GM21737 (cell line): Measurements from ENCODE around the gene FRAS1.
"Not testable (repeated sequence)": the region's sequence is repeated elsewhere in the genome, so short reads cannot be mapped to it uniquely, and the experiment has no call there.

ENCODE experiments used
- ATAC-seq: cut with Tn5 transposase; IDR thresholded peaks from one replicate; pipeline ENCODE4 v1.9.1; 2021; ENCODE audit warnings: mild to moderate bottlenecking, moderate library complexity; ENCODE audit not compliant: unreplicated experiment

FRAS1 gene

DNA sequence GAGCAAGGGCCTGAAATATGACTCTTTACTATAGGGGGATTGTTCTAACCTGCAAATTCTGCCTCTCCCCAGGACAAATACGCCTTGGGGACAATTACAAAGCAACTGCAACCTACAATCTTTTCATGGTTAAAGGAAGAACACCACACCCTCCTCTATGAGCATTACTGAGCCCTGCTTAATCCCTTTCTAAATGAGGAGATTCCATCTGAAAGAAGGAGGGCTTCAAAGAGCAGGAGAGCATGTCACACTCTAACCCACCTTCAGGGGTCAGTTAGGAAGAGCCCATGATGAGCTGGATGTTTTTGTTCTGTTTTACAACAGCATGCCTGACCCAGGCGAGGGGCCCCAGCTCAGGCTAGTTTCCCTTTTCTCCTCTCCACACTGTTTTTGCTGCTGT lies 360.5 kb downstream of the FRAS1 start:
- ATAC-seq, result no peak

DNA sequence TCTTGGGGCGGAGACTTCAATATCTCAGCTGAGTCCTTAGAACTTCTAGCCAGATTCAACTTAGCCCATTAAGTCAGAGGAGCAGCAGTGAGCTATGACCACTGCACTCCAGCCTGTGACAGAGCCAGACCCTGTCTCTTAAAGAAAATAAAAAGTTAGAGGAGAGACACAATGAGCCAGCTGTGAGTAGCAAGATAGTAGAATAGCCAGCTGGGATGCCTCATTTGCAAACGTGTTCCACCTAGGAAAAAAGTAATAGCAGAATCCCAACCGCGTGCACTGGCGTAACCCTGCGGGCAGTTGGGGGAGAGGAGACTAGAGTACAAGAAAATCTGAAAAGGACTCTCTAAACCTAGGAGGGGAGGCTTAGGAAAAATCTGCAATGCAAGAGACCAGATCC lies 361.3 kb downstream of the FRAS1 start:
- no peak for ATAC-seq

DNA sequence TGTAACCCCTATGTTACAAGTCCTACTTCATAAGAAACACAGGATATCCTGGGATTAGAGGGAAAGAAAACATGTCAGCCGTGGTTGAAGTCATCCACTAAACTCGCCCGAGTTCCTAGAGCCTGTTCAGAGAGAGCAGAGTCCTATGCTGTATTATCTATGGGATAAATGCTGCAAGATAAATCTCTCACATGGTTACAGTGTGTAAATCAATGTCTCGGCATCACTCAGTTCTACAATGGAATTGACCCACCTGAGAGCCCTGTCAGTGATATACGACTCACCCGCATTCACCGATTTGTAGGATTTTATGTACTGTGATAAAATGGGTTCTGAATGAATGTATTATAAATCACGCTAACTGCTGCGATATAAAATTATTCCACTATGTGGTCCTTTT lies 366.7 kb downstream of the FRAS1 start:
- no peak for ATAC-seq

DNA sequence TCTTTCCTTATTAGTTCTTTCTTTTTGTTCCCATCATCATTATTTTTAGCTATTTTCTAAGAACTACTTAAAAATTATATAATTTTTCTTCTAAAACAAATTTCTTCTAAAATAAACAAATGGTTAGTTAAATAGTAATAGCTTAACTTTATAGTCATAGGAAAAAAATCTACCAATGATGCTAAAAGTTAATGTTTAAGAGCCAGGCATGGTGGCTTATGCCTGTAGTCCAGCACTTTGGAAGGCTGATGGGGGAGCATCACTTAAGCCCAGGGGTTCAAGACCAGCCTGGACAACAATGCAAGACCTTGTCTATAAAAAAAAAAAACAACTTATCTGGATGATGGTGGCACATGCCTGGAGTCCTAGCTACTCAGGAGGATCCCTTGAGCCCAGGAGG lies 367.3 kb downstream of the FRAS1 start:
- ATAC-seq, result no peak

DNA sequence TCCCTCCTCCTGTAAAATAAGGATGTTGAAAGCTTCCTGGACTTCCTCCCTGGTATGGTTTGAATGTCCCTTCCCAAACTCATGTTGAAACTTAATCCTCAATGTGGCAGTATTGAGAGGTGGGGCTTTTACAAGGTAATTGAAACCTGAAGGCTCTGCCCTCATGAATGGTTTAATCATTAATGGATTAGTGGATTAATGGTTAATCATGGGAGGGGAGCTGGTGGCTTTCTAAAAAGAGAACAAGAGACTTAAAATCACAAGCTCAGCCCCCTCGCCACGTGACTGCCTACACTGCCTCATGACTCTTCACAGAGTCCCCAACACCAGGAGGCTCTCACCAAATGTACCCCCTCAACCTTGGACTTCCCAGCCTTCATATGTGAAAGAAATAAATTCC lies 369.8 kb downstream of the FRAS1 start:
- ATAC-seq, result no peak

DNA sequence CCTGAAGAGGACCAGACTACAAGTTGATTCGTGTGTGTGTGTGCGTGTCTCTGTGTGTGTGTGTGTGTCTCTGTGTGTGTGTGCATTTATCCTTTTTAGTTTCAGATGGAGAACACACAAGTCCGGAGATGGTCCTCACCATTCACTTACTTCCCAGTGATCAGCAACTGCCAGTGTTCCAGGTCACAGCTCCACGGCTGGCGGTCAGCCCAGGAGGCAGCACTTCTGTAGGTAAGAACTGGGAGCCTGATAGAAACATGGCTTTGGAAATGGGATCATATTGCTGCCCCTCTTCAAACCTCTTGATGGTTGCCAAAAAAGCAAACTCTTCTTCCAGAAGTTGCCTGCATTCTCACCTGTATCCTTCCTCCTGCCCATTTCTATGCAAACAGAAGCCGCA lies 371.9 kb downstream of the FRAS1 start:
- ATAC-seq, result no peak

DNA sequence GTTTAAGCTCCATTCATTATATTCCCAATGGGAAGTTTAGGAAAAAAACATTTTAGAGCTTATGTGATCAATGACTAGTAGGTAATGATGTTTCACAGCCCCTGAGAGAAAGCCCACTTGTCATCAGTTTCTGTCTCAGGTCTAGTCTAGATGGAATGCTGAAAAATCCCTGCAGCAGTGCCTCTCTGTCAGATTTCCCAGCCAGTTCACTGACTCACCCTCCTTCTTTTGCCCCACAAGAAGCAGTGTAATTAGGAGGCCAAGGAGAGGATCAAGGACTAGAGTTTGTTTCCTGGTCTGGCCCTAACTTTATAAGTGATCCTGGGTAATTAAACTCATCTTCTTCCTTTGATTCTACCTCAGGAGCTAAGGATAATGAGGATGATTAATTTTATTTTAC lies 375.8 kb downstream of the FRAS1 start:
- no peak for ATAC-seq

DNA sequence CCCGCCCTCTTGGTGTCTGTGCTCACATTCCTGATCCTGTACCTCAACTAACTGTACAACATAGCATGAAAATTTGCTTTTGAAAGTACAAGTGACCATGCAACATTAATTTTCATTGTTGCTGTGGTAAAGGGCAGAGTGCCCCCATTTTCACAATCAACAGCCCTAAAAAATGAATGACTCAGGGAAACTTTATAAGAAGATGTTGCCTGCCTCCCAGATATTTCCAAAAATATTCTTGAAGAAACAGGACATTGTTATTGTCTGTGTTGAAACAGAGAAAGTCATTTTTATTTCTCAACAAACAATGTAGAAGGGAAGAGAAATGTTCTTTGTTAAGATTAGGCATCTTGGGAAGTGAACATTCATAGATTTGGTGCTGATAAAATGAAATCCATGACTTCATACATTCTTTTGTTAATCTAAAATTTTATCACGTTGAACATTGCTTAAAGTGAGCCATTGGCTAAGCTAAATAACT lies 380.5 kb downstream of the FRAS1 start:
- ATAC-seq, result no peak

DNA sequence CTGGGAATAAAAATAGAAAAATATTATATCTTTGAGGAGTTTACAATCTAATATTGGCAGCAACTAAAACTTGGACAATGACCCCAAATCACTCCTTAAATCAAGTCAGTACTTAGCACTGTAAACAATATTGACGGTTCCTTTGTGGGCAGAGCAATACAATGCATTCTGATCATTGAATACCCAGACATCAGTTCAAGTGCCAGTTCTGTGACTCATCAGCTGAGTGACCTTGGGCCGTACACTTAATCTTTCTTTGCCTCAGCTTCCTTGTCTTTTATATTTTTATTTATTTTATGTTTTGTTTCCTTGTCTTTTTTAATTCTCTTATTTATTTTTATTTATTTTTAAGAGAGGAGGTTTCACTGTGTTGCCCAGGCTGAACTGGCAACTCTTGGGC lies 382.2 kb downstream of the FRAS1 start:
- no peak for ATAC-seq

DNA sequence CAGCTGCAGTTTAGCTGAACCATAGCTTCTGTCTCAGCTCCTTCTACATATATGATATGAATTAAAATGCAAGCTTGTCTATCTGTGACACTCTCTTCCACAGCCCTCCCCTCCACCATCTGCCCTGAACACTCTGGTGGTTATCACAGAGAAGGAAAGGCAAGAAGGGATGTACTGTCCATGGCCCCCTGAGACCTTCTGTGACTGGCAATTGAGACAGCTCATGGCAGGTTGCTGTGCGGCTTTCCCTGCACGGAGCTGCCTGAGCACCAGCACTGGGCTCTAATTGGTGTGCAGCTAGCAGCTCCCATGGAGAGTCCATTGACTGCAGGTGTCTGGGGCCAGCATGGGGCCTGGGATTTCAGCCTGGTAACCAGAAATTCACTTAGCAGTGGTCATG lies 384.6 kb downstream of the FRAS1 start:
- ATAC-seq, result no peak

DNA sequence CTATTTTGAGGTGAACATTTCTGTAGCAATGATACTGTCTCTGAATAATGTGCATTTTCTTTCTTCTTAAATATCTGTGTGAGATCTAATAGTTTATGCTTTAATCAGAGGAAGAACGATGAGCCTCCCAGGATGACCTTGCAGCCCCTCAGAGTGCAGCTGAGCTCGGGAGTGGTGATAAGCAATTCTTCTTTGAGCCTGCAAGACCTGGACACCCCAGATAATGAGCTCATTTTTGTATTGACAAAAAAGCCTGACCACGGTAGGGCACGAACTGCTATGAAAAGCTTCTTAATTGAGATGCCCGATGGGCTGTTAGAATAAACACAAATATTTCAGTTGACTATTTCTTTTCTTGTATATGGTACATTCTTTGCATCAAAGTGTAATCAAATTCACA lies 389.5 kb downstream of the FRAS1 start:
- no peak for ATAC-seq

DNA sequence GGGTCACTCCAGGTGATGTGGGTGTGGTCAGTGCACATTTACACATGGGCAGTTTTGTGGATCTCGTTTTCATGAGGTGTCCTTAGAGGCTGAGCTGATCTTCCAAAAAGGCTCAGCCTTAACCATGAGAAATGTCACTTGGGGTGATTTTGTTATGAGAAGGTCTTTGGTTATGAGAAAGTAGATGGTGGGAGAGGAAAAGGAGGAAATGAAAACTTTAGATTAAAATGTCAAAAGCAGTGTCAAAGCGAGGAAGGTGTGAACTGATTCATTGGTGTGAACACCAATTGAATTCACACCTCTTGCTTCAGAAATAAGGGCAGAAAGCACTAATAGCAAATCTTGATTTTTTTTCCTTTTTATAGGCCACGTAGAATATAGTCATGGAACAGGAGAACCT lies 394.3 kb downstream of the FRAS1 start:
- no peak for ATAC-seq

DNA sequence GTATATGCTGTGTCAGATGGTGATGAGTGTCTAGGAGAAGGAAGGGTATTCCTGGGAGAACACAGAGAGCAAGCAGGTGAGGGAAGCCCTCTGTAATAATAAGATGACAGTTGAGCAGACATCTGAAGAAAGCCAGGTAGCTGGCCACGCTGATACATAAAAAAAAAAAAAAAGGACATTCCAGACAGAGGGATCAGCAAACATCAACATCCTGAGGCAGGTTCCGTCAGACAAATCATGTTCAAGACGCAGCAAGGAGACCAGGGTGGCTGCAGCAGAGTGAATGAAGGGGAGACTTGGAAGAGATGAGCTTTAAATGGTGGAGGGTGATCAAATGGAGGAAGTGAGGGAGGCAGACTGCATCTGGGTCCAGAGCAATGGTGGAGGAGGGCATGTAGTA lies 396.9 kb downstream of the FRAS1 start:
- ATAC-seq, result no peak

DNA sequence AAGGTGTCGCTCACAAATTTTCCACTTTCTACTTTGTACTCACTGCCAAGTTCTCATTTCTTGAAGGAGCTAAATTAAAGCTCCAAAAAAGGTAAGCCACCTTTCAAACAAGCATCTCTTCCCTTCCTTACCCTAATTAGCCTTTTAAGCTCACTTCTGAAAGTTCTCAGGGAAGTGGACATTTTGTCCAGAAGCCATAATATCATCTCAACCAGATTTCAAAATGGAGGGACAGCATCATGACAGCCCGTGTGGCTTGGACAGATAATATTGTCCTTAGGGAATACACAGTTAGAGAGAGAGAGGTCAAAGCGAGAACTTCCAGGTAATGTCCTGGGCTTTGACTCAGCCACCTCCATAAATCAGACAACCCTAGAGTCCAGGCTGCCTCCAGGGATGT lies 400.6 kb downstream of the FRAS1 start:
- no peak for ATAC-seq

DNA sequence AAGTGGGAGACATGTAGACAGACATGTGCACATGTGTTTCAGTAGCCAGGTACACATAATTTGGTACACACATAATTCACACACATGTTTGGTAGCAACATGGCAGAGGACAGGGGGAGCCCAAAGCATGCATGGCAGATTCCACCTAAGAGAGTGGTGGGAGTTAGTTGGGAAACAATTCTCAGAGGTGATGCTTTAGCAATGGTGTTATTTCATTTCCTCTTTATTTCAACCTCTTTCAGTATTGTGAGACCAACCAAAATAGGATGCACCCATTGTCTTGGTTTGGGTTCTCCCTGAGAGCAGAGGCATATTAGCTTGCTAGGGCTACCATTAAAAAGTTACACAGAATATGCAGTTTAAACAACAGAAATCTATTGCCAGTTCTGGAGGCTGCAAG lies 402.2 kb downstream of the FRAS1 start:
- no peak for ATAC-seq

DNA sequence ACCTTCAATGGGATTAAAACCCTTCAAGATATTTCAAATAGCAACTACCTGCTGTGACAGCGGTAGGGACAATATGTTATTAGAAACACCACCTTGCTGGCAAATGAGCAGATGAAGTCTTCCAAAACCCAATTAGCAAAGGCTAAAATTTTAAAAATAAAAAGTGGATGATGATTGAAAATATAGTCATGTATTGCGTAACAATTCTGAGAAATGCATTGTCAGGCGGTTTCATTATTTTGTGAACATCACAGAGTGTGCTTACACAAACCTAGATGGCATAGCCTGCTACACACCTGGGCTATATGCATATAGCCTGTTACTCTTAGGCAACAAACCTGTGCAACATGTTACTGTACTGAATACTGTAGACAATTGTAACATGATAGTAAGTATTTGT lies 403.2 kb downstream of the FRAS1 start:
- ATAC-seq, result no peak

DNA sequence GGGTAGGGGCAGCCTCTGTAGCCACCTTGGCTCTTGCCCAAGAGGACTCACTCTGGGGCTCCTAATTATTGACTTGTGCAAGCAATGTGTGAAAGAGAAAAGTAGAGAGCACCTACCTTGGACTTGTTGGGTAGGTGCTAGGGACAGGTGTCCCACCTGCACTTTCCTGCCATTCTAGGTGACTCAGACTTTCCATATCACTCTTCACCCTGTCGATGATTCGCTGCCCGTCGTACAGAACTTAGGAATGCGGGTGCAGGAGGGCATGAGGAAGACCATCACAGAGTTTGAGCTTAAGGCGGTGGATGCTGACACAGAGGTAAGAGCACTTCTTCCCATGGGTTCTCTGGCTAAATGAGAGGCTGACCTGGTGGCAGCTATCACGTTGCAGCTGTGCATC lies 407.1 kb downstream of the FRAS1 start:
- no peak for ATAC-seq

DNA sequence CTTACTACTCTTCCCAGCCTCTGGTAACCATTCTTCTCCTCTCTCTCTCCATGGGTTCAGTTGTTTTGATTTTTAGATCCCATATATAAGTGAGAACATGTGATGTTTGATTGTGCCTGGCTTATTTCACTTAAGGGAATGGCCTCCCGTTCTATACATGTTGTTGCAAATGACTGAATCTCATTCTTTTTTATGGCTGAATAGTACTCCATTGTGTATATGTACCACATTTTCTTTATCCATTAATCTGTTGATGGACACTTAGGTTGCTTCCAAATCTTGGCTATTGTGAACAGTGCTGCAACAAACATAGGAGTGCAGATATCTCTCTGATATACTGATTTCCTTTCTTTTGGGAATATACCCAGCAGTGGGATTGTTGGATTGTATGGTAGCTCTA lies 410.1 kb downstream of the FRAS1 start:
- not testable (repeated sequence) for ATAC-seq

DNA sequence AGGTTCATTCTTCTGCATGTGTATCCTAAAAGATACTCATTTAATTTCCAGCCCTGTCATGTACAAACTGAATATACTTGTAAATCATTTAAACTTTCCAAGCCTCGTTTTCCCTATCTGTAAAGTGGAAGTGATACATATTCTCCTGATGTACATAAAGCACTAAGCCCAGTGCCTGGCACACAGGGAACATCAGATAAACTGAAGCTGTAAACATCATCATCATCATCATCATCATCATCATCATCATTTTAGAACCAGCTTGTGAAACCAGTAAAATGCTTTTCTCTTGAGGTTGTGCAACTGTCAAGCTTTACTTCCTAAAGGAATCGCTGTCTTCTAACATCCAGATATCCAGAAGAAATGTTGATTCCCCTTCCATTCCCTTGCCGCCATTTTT lies 411.1 kb downstream of the FRAS1 start:
- ATAC-seq, result no peak

DNA sequence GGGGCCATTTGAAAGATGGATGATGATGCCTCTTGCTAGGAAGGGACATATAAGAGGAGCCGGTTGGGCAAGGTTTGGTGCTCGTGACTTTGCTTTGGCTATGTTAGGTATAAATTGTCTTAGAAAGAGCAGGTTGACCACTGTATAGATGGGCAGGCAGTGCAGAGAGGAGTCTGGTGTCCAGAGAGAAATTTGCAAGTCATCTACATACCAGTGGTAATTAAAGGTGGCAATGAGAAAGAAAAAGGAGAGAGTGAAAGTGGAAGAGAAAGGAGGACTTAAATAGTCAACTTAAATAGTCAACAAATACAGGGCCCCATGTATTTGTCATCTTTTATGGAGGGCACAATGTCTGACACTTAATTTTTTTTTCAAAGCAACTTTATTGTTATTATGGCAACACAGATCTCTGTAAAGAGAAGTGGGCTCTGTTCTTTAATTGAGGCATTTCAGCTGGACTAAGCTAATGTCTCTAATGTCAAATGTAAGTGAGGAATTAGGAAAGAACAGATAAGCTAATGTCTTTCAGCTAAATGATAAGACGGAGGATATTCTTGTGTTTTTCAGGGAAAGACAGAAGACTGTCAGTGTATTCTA lies 419.1 kb downstream of the FRAS1 start:
- no peak for ATAC-seq

DNA sequence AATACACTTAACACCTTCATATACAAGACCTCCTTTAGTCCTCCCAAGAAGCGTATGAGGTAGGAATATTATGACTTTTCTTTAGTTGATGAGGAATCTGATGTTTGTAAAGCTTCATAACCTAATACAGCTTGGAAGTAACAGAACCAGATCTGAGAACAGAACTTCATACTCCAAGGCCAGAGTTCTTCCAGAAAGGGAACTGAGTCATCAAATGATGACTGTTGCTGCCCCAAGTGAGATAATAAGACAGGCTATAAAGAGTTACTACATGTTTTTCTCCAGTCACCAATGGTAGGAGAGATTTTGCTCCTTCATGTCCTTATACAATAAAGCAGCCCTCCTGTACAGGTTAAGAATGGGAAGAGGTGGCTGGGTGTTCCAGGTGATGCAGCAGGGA lies 420.2 kb downstream of the FRAS1 start:
- ATAC-seq, result no peak

DNA sequence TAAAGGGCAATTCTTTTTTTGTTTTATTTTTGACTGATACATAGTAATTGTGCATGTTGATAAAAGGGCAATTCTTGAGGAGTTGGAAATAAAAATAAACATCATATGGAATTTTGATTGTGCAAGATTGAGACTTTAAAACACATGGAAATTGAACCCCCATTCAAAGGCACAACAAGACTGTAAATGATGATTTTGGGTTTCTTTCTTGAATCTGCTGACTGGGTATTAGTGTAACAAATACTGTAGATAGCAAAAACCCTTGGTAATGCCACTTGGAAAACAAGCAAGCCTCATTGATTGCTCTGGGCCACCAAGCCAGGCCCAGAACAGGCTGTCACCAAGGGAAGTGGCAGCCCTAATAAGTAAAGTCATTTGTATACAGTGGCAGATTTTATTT lies 421.4 kb downstream of the FRAS1 start:
- no peak for ATAC-seq

DNA sequence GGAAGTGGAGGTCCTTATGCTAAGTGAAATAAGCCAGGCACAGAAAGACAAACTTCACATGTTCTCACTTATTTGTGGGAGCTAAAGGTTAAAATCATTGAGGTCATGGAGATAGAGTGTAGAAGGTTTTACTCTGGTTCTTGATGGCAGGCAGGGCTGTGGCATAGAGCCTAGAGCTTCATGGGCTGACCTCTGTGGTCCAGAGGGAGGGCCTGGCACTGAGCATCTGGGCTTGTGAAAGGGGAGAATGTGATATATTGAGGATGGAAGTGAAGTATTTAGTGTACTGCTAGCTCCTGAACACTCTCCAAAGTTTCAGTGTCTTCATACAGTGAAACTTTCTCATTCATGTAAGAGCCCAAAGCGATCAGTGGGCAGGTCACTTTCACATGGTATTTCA lies 423.2 kb downstream of the FRAS1 start:
- no peak for ATAC-seq

DNA sequence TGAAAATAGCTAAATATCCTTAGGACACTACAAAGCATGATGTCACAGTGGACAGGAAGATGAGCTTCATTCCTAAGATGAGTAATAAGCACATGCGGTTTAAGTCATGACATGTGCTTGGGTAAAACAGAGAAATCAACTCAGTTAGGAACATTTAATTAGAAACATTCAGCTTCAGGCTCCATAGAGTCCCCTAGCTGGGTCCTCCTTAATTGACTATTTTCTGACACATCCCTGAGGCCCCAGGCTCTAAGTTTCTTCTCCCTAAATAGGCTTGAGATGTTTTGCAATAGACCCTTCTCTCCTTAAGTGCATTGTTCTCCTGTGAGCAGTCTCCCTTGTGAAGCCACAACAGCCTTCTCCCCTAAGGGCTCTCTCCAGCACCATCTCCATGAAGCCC lies 424.1 kb downstream of the FRAS1 start:
- no peak for ATAC-seq
